Chondrocyte (in vitro differentiated cells): Measurements from ENCODE around the gene EPHA4. TPM values are rescaled to one million over a fixed set of nuclear protein-coding genes. Genes with fewer than 3 reads are reported as not detected.

Source experiments
- DNase-seq: peaks from one replicate; pipeline ENCODE4 v3.0.0; 2021; ENCODE audit warnings: mixed read lengths, low spot score
- H3K27ac Mint-ChIP-seq: one replicate; pipeline ENCODE4 v1.8.0; 2021; ENCODE audit warnings: mild to moderate bottlenecking, moderate library complexity, mixed read lengths; ENCODE audit not compliant: unreplicated experiment
- H3K27me3 Mint-ChIP-seq: 2 replicates; pipeline ENCODE4 v1.8.0; 2021; ENCODE audit warnings: low read depth, mixed read lengths
- H3K36me3 Mint-ChIP-seq: 2 replicates; pipeline ENCODE4 v1.8.0; 2021; ENCODE audit warnings: low read depth, mixed read lengths
- H3K4me1 Mint-ChIP-seq: 2 replicates; pipeline ENCODE4 v1.8.0; 2021; ENCODE audit warnings: low read depth, mild to moderate bottlenecking, mixed read lengths
- H3K4me3 Mint-ChIP-seq: one replicate; pipeline ENCODE4 v1.8.0; 2021; ENCODE audit warnings: mild to moderate bottlenecking, moderate library complexity, mixed read lengths; ENCODE audit not compliant: unreplicated experiment
- H3K9me3 Mint-ChIP-seq: 2 replicates; pipeline ENCODE4 v1.8.0; 2021; ENCODE audit warnings: low read depth, mixed read lengths
- total RNA-seq: library from RNA; stranded (reverse); gene quantifications from 3 replicates; pipeline ENCODE4 v1.2.1, GENCODE V29; 2021
- TF ChIP-seq, protein P1 (sequence below): fragments of 200-600 bp; sonication (generic); IDR thresholded peaks from 2 replicates; pipeline ENCODE4 v1.5.0; 2021; ENCODE audit warnings: antibody characterized with exemption, mild to moderate bottlenecking, moderate library complexity

Gene EPHA4
- total RNA-seq, 1 donor from 2014 or later: 3.9 TPM

DNA sequence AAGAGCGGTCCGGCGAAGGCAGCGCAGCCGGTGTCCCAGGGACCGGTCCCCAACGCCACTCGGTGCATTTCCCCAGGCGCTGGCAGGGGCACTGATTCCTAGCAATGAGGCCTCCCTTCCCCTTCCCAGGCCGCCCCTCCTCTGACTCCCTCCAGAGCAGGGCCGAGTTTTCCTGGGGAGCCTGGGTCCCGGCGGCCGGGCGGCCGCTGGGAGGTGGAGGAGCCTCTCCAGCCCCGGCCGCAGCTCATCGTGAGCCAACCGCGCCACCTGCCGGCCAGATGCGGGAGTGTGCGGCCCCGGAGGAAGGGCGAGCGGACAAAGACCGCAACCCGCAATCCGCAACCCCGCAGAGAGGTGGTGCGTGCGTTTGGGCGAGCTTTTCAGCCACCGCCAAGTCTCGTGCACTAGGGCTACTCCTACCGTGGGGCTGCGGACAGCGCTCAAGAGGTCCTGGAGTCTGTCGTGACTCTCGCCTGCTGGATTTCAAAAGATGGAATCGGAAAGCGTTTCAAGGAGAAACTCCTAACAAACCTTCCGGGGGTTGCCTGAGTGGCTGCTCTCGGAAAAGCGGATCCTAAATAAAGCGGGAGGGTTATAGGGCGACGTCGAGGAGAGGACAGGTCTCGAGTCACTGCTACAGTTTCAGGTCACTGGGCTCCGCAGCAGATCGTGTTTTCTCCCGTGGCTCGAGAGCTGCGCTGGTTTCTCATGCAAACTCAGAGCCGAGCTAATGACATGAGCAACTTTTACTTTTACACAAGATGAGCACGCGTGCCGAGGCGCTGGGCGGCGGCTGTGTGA lies 1.5 kb upstream of the EPHA4 start:
- no peaks in the 10 kb centered on the region for H3K36me3 Mint-ChIP-seq
- TF ChIP-seq, protein P1, sequence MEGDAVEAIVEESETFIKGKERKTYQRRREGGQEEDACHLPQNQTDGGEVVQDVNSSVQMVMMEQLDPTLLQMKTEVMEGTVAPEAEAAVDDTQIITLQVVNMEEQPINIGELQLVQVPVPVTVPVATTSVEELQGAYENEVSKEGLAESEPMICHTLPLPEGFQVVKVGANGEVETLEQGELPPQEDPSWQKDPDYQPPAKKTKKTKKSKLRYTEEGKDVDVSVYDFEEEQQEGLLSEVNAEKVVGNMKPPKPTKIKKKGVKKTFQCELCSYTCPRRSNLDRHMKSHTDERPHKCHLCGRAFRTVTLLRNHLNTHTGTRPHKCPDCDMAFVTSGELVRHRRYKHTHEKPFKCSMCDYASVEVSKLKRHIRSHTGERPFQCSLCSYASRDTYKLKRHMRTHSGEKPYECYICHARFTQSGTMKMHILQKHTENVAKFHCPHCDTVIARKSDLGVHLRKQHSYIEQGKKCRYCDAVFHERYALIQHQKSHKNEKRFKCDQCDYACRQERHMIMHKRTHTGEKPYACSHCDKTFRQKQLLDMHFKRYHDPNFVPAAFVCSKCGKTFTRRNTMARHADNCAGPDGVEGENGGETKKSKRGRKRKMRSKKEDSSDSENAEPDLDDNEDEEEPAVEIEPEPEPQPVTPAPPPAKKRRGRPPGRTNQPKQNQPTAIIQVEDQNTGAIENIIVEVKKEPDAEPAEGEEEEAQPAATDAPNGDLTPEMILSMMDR: peak; percentile 100
- no peaks in the 10 kb centered on the region for H3K9me3 Mint-ChIP-seq
- peak overlapping the region; percentile 39 for H3K27ac Mint-ChIP-seq
- peak overlapping the region; percentile 92 for H3K4me3 Mint-ChIP-seq
- peaks cover 26% of the 10 kb centered on the region for H3K27me3 Mint-ChIP-seq
- peak; percentile 90 for DNase-seq
- H3K4me1 Mint-ChIP-seq: peaks cover 31% of the 10 kb centered on the region

DNA sequence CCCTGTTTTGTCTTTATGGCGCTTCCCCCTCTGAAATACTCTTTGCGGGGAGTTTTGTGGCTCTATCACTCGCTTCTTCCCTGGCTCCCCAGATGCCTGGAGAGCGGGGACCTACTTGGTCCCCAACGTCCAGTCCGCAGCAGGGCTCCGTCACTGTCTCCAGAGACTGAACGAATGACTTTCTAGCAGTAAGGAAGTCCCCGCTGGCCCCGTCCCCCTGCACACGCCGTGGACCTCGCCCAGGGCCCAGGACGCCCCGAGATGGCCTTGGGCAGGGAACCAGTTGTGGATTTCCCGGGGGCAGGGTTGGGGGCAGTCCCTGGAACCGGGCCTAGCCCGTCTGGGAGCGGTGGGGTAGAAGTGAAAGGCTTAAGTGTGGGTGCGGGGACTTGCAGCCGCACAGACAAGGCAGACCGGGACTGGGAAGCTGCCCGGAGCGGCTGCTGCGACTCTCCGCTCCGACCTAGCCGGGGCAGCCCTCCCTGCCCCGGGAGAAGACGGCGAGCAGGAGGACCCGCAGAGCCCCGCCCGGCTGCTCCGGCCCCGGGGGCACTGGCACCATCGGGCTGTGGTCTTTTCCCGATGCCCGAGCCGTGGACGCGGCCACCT lies 821 bp upstream of the EPHA4 start:
- TF ChIP-seq, protein P1: no peak
- Mint-ChIP-seq H3K27ac (peak overlapping the region; percentile 93), H3K4me3 (peak overlapping the region; percentile 92), H3K4me1 (peaks cover 33% of the 10 kb centered on the region), H3K9me3 (no peaks in the 10 kb centered on the region), H3K36me3 (no peaks in the 10 kb centered on the region), H3K27me3 (peaks cover 26% of the 10 kb centered on the region)
- DNase-seq: no peak

DNA sequence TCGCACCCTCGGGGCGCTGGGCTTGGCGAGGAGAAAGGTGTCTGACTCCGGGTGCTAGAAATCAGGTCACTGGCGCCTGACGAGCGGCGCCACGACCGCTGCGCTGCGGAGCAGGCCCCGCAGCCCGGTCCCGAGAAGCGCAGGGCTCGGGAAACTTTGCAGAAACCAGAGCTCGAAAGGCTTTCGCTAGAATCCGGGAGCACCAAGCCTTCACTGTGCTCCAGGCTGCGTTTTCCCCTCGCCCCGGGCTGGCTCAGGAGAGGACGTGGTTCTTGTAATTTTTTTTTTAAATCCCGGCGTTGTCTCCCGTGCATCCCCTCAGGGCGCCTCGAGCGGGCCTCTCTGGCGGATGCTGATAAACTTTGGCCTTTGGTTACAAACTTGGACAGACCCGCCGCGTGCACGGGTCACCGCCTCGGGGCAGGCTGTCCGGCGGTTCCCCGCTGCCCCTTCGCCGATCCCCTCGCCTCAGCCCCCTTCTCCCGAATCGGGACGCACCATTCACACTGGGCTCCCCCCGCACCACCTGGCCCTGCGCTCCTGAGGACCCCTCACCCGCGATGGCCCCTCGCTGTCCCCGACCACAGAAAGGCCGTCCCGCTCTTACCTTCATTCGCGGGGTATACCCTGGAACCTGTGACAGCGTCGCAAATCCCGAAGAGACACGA lies 419 bp downstream of the EPHA4 start:
- Mint-ChIP-seq H3K36me3 (no peaks in the 10 kb centered on the region), H3K27me3 (peaks cover 21% of the 10 kb centered on the region), H3K4me1 (peaks cover 37% of the 10 kb centered on the region), H3K27ac (peak overlapping the region; percentile 72), H3K9me3 (no peaks in the 10 kb centered on the region), H3K4me3 (peak overlapping the region; percentile 92)
- TF ChIP-seq, protein P1: no peak
- DNase-seq: no peak

DNA sequence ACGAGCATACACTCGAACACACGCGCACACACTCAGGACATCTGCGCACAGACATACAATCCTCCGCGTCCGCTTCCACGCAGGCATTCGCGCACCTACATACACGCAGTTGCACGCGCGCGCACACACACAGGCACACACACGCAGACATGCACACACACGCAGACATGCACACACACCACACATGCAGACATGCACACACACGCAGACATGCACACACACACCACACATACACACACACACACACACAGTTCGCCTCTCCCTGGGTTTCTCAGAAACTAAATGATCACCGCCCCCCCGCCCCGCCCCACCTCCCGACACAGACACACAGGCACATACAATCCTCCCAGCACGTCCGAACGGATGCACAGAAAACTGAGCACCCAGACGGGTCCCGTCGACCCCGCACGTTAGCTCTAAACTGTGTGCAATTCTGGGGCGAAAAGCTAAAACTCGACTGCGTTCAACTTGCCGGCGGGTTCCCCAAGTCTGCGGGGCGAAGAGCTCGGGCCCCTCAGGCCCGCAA lies 1.0 kb downstream of the EPHA4 start:
- H3K27me3 Mint-ChIP-seq: peaks cover 21% of the 10 kb centered on the region
- peaks cover 37% of the 10 kb centered on the region for H3K4me1 Mint-ChIP-seq
- TF ChIP-seq, protein P1: no peak
- H3K27ac Mint-ChIP-seq: peak overlapping the region; percentile 30
- no peaks in the 10 kb centered on the region for H3K36me3 Mint-ChIP-seq
- H3K4me3 Mint-ChIP-seq: peak overlapping the region; percentile 92
- DNase-seq: no peak
- H3K9me3 Mint-ChIP-seq: no peaks in the 10 kb centered on the region

DNA sequence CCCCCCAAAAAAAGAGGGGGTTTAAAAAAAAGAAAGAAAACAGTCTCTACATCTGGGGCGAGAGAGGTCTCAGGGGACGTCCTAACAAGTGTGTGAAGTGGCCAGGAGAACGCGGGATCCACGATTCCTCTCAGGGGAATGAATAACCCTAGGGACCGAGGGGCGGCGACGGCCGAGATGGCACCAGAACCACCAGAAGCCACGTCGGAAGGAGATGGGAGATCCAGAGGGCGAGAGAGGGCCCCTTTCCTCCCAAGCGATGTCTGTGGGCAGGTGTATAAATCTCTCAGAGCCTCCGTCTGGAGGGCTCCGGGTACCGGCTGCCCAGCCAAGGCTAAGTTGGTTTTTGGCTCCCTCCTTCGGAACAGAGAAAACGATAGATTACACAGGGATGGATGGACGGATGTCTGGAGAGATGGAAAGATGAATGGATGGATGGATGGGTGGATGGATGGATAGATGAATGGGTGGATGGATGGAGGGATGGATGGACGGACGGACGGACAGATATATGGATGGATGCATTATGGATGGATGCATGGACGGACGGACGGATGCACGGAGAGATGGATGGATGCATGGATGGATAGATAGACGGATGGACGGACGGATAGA lies 1.7 kb downstream of the EPHA4 start:
- TF ChIP-seq, protein P1: peak; percentile 74
- DNase-seq: no peak
- Mint-ChIP-seq H3K27me3 (peaks cover 19% of the 10 kb centered on the region), H3K4me1 (peaks cover 37% of the 10 kb centered on the region), H3K36me3 (no peaks in the 10 kb centered on the region), H3K9me3 (no peaks in the 10 kb centered on the region), H3K4me3 (peak overlapping the region; percentile 92), H3K27ac (no peak overlapping the region)
